HG03097 (cell line): ENCODE results near the gene DPM1.
"Not testable (repeated sequence)": the region's sequence is repeated elsewhere in the genome, so short reads cannot be mapped to it uniquely, and the experiment has no call there.

Experiments used
- ATAC-seq: cut with Tn5 transposase; IDR thresholded peaks from one replicate; pipeline ENCODE4 v1.9.1; 2021; ENCODE audit not compliant: unreplicated experiment, low FRiP score

Gene DPM1

GRCh38 chr20:50980851-50981713 lies 22.8 kb upstream of the DPM1 start:
- ATAC-seq: no peak

- no peak for ATAC-seq
Observed at GRCh38 chr20:50980071-50980681, 21.8 kb upstream of the DPM1 start.

- ATAC-seq: not testable (repeated sequence)
Observed at GRCh38 chr20:50978533-50978932, 20.2 kb upstream of the DPM1 start.

GRCh38 chr20:50977066-50978021 lies 19.0 kb upstream of the DPM1 start:
- ATAC-seq: no peak

- ATAC-seq: no peak
Observed at GRCh38 chr20:50975701-50976330, 17.5 kb upstream of the DPM1 start.

- ATAC-seq: no peak
Observed at GRCh38 chr20:50969912-50970311, 11.6 kb upstream of the DPM1 start.

GRCh38 chr20:50969435-50969834 lies 11.1 kb upstream of the DPM1 start:
- no peak for ATAC-seq

- ATAC-seq: no peak
Observed at GRCh38 chr20:50968289-50968688, 10.0 kb upstream of the DPM1 start.

GRCh38 chr20:50967586-50967985 lies 9.3 kb upstream of the DPM1 start:
- no peak for ATAC-seq

- ATAC-seq: no peak
Observed at GRCh38 chr20:50959543-50960126, 1.3 kb upstream of the DPM1 start.

- peak; percentile 62 for ATAC-seq
Observed at GRCh38 chr20:50958615-50959542, 547 bp upstream of the DPM1 start, which contains the start of gene MOCS3. Gene MOCS3, plus strand, starts transcription at chr20:50958818. Its CDS starts 25 bp downstream, at chr20:50958843.

- no peak for ATAC-seq
Observed at GRCh38 chr20:50957276-50957675, 1.1 kb downstream of the DPM1 start.

GRCh38 chr20:50953821-50954220 lies 4.5 kb downstream of the DPM1 start:
- ATAC-seq: no peak

- ATAC-seq: no peak
Observed at GRCh38 chr20:50953196-50953595, 5.1 kb downstream of the DPM1 start.

GRCh38 chr20:50948132-50948785 lies 10.1 kb downstream of the DPM1 start:
- ATAC-seq: no peak

- ATAC-seq: no peak
Observed at GRCh38 chr20:50943069-50943468, 15.3 kb downstream of the DPM1 start.

GRCh38 chr20:50933589-50933988 lies 24.7 kb downstream of the DPM1 start:
- no peak for ATAC-seq

- ATAC-seq: no peak
Observed at GRCh38 chr20:50932691-50933280, 25.5 kb downstream of the DPM1 start.
